Germinal center (tissue), 1 donor: ENCODE data around the gene HTR5A.
"Not testable (repeated sequence)": the region's sequence is repeated elsewhere in the genome, so short reads cannot be mapped to it uniquely, and the experiment has no call there.

Experiments used
- DNase-seq: peaks from one replicate; pipeline ENCODE4 v3.0.0; 2012; ENCODE audit warnings: mixed read lengths, low spot score

Gene HTR5A

DNA sequence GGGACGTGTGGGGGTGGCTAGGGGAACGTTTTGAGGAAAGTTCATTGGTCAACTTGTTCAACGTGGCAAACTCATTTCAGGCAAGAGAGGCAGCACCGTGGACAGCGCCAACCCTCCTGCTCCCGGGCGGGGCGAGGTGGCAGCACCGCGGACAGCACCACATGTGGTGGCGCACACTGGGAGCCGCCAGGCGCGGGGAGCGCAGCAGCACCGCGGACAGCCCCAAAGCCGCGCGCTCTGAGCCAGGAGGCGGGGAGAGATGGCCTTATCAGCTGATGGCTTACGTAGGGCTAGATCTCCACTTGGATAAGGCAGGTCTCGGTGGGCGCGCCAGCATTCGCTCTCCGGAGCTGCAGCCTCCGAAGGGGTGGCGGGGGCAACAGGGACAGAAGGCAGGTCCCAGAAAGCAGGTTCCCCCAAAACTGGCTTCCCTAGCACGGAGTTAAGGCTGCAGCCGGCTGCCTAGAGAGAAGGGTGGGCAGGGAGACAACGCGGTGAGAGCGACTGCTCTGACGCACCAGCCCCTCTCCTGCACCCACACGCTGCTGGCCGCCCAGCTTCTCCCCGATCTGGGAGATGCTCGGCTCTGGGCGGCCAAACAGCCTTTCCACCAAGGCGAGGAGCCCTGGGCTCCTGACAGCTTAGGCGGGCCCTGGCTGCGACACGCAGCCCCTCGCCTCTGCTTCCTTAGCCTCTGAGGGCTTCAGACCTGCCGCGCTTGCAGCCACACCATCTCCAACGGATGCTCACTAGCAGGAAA lies at the start of gene HTR5A:
Gene HTR5A (plus strand): TSS at position 333 of the 760 bp plus-strand sequence. CDS start 576 bp downstream, outside the sequence.
- DNase-seq: peak; percentile 84

DNA sequence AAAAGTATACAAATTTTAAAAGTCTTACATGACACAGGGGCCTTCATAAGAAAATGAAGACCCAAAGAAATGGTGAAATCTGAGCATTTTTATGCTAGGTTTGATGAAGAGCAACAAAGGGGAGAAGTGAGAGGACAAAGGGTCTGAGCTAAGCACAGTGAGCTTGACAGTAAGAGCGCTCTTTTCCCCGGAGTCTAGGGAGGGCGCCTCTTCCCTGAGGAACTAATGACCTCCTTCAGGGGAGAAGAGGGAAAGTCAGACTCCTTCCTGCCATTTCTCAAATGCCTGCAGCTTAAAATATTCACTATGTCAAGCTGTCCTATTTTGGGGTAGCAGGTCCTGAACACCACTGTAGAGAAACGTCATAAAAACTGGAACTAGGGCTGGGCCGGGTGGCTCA lies 49.1 kb upstream of the HTR5A start:
- no peak for DNase-seq

DNA sequence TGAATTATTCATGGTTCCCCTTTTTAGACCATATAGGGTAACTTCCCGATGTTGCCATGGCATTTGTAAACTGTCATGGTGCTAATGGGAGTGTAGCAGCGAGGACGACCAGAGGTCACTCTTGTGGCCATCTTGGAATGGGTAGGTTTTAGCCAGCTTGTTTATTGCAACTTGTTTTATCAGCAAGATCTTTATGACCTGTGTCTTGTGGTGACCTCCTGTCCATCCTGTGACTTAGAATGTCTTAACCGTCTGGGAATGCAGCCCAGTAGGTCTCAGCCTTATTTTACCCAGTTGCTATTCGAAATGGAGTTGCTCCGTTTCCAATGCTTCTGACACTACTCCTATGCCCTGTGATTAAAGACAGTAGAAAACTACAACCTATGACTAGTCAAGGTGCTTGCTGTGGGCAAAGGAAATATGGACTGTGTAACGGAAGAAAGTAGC lies 48.4 kb upstream of the HTR5A start:
- DNase-seq: no peak

DNA sequence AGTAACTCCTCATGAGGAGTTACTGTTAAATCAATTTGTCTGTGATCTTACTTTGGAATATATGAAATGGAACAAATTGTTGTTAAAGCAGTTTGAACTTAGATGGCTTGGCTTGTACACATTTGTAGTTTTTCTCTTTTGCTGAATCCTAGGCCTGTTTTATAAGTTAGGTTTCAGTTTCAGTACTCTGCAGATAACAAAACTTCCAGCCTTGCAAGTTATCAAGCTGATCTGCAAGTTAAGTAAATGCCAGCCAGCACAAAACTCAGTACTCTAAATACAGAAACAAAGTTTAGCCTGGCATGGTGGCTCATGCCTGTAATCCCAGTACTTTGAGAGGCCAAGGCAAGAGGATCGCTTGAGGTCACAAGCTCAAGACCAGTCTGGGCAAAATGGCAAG lies 42.2 kb upstream of the HTR5A start:
- no peak for DNase-seq

DNA sequence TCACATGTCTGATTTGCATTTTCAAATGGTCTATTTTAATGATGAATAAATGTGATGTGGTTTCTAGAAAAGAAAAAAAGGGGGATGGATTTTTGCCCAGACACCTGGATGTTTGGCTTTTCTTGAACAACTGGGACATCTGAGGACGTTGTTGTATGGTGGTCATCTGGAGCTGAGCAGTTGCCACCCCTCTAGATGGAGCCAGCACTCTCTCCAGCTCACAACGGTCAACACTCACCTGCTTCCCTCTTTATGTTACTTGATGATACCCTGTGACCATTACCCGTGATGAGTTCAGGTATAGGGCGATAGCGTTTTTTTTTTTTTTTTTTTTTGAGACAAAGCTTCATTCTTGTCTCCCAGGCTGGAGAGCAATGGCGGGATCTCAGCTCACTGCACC lies 37.1 kb upstream of the HTR5A start:
- DNase-seq: no peak

DNA sequence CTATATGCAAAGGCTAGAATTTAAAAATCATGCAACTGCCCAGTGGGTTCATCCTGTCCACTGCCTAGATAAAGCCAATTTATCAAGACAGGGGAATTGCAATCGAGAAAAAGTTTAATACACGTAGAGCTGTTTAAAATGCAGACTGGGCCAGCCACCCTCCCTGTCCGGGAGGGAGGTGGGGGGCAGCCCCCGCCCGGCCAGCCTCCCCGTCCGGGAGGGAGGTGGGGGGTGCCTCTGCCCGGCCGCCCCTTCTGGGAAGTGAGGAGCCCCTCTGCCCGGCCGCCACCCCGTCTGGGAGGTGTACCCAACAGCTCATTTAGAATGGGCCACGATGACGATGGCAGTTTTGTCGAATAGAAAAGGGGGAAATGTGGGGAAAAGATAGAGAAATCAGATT lies 35.6 kb upstream of the HTR5A start:
- not testable (repeated sequence) for DNase-seq

DNA sequence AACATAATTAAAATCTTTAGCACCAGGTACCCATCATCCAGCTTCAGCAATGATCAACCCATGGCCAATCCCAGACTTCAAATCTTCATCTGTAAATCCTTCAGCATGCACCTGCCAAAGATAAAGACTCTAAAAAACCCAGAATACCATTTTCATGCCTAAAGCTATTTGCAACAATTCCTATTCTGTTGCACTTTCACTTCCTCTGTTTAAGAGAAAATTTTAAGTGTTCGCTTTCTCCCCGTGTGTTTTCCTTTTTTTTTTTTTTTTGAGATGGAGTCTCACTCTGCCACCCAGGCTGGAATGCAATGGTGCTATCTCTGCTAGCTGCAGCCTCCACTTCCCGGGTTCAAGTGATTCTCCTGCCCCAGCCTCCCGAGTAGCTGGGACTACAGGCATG lies 31.8 kb upstream of the HTR5A start:
- no peak for DNase-seq

DNA sequence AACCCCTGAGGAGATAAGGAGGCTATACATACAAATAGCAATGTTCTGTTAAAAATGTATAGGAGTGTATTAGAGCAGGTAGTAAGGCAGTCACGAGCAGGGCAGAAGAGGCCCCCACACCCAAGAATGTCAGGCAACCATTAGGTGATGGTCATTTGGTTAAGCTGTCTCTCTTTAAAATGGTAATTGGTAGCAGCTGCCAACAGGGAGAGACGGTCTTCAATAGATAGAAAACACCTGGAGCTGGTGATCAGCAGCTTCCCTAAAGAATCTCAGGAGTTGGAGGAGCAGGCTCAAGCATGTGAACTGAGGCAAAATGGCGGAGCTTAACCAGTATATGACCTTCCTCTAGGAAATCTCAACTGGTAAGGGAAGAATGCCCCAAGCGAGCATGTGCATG lies 26.4 kb upstream of the HTR5A start:
- DNase-seq: no peak

DNA sequence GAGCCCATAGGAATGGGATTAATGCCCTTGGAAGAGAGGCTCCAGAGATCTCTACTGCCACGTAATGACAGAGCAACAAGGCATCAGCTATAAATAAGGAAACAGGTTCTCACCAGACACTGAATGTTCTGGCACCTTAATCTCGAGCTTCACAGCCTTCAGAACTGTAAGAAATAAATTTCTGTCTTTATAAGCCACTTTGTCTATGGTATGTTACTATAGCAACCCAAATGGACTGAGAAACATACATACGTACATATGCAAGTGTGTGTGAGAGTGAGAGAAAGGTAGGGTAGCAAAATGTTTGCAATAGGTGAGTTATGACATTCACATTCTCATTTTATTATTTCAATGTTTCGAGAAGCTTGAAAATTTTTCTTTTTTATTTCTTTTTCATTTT lies 22.1 kb upstream of the HTR5A start:
- no peak for DNase-seq

DNA sequence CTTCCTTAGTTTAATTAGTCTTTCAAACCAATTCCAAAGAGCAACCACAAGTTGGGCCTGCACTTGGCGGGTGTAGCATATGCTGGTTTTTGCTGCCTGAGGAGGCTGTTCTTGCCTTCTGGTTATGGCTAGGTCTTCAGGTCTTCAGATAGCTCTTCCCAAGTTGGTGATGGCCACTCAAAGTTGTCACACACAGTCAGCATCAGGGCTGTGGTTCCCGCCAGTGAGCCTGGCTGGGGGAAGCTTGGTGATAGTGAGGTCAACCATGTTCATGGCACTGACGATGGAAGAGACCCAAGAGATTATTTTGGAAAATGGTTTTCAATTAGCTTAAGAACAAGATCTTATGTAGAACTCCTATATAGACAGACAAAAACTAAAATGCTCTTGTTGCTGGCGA lies 18.8 kb upstream of the HTR5A start:
- no peak for DNase-seq

DNA sequence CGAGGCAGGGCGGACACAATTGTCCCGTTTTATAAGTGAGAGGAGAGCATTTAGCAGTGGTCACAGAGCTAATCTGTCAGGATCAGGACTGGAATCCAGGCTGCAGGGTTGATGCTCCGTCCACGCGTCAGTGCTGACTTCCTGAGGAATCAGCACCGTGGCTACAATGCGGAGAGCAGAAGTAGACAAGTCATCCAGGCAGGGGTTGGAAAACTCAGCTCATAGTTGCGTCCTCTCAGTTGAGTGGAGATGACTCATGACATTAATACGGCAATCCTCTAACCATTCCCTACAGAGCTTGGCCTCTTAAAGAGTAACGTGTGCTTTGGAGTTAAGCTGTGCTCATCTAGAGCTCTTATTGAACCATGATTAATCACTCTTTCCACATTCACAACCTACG lies 17.1 kb upstream of the HTR5A start:
- DNase-seq: no peak

DNA sequence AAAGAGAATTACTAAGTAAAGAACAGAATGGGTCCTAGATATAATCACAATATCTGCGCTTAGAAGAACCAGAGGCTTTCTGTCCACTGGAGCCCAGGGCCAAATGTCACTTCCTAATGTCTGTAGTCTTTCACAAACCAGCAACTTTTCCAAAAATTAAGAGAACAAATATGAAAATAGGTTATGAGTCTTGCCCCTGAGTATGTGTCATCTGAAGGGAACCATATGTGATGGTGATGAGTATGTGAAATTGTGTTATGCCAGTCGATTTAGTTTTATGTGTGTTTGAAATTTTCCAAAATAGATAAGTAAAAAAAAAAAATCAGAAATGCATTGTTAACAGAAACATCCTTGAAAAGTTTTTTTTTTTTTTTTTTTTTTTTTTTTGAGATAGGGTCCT lies 15.4 kb upstream of the HTR5A start:
- no peak for DNase-seq

DNA sequence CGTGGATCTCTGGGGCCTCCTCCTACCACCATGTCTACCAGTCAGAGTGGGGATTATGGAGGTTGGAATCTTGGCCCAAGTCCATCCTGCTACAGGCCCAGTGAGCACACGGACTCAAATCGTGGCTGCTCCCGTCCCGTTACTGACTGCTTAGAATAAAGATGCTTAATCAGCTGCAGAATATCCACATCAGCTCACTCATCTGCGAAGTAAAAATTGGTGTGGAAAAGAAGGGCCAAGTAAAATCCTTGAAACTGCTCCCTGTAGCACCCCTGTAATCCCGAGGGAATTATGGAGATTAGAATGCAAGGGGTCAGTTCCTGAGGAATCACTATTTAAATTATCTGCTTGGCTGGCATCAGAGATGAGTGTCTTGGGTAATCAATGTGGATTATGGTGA lies 13.0 kb upstream of the HTR5A start:
- DNase-seq: no peak

DNA sequence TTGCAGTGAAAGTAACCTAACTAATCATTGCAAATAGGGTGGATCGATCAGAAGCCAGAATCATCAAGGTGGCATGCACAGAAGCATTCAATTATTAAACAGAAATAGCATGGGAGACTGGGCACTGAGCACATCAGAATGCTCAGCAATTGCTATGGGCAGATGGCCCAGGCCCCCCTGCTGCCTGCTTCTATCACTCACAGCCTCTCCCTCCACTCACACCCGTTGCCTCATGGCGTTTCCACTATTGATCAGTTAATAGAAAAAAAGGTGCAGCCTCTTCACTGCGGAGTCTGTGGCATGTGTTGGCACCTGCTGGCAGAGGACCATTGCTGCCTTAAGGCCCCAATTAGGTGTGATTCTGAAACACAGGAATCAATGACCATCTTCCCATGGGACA lies 11.2 kb upstream of the HTR5A start:
- DNase-seq: no peak

DNA sequence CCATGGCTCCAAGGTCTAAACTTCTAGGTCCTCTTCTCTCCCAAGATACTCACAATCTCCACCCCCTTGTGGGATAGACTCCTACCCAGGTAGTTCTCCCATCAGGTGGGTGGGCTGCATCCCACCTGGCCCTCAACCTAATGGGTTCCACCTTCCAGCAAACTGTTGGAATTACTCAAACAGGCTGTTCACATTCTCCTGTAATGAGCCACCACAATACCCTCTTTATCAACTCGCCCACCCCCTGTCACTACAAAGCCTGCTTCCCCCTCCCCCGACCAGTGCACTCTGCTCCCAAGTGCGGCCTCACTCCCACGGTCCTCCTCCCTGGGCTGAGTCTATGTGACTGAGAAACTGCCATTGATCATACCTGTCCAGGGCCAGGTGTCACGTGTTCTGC lies 10.4 kb upstream of the HTR5A start:
- no peak for DNase-seq

DNA sequence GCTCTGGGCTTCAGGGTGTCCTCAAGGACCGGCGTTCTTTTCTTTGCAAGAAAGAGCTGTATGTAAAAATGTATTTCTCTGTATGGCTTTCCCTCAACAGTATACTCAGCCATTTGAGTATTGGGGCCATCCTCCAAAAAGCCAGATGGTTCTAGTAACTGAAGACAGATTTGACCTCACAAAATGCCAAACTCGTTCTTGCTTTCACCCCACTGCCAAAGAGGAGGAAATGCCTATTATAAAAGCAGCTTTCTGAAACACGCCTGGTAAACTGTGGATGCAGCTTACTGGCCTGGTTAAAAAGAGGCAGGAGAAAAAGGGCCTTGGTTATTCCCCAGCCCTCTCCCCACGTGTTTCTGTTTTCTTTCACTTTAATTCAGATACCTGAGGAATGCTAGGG lies 7.7 kb upstream of the HTR5A start:
- DNase-seq: no peak

DNA sequence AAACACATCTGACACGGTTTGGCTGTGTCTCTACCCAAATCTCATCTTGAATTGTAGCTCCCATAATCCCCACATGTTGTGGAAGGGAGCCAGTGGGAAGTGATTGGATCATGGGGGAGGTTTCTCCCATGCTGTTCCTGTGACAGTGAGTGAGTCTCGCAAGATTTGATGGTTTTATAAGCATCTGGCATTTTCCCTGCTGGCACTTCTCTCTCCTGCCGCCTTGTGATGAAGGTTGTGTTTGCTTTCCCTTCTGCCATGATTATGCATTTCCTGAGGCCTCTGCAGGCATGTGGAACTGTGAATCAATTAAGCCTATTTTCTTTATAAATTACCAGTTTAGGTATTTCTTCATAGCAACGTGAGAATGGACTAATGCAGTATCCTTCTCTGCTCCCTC lies 5.9 kb upstream of the HTR5A start:
- no peak for DNase-seq

DNA sequence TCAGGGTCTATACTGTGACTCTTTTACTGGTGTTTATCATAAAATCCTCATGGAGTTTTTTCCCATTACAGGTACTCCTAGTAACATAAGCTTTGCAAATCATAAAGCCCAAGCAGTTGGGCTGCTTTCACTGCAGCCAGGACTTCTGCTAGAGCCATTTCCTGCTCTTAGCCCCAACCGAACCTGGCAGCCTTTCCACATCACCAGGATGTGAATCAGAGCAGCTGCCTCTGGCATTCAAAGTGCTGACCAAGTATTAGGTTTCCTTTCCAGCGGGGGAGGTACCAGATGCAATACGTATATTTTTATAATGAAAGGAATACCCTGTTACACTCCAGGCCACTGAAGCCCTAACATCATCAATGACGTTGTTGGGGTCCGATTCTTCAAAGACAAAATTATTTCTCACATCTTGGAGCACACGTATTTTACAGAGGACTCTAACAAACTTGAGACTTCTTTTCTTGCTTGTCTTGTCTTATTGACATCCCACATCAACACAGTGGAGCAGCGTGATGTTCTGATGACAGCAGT lies 3.6 kb upstream of the HTR5A start:
- no peak for DNase-seq

DNA sequence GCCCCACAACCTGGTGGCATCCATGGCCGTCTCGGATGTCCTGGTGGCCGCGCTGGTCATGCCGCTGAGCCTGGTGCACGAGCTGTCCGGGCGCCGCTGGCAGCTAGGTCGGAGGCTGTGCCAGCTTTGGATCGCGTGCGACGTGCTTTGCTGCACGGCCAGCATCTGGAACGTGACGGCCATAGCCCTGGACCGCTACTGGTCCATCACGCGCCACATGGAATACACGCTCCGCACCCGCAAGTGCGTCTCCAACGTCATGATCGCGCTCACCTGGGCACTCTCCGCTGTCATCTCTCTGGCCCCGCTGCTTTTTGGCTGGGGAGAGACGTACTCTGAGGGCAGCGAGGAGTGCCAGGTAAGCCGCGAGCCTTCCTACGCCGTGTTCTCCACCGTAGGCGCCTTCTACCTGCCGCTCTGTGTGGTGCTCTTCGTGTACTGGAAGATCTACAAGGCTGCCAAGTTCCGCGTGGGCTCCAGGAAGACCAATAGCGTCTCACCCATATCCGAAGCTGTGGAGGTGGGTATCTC lies 1.1 kb downstream of the HTR5A start:
- DNase-seq: no peak

DNA sequence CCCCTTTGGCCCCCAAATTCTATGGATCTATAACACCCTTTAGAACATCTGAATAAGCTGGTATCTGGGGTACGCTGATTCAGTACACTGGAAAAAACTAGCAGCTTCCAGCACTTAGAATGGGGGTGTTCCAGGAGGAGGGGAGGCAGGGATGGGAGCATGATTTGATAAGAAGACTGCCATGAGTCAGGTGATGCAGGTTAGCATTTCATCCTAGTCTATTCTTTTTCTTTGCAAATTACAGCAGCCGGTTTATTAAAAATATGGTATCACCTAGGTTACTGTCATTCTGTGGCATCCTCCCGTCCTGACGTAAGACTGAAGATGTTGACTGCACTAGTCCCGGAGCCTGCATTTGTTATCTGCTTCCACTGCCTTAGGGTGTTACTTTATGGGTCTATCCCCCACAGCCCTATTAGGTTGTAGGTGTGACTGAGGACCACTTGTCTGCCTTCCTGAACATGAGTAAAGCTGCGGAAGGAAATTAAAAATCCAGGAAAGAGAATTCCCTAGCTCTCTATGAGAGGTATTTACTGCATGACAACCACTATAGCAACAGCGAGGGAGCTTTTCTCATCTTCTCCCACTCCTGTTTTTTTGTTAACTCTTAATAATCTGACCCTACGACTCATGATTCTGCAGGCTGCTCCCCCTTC lies 1.9 kb downstream of the HTR5A start:
- no peak for DNase-seq

DNA sequence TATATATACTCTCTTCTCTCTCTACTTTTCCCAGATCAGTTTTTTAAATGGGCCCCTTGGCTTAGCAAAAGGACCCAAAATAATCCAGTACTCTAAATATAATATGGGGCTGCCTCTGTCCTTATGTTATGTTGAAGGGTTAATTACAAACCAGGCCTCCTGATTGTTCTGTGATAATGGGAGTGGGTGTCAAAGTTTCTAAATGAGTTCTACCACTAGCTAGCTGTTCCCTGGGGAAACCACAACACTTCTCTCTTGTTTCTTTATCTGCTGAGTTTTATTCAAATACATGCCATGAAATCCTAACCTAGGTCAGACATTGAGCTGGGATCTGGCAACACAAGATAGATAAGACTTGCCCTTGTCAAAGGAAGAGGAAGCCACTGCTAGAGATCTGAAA lies 3.8 kb downstream of the HTR5A start:
- no peak for DNase-seq

DNA sequence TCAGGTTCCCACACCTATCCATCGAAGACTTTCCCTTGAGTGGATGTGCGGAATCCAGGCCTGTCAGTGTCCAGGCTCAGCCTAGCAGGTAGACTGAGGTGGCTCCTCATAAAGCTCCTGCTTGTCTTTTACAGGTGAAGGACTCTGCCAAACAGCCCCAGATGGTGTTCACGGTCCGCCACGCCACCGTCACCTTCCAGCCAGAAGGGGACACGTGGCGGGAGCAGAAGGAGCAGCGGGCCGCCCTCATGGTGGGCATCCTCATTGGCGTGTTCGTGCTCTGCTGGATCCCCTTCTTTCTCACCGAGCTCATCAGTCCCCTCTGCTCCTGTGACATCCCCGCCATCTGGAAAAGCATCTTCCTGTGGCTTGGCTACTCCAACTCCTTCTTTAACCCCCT lies 13.9 kb downstream of the HTR5A start:
- DNase-seq: no peak

DNA sequence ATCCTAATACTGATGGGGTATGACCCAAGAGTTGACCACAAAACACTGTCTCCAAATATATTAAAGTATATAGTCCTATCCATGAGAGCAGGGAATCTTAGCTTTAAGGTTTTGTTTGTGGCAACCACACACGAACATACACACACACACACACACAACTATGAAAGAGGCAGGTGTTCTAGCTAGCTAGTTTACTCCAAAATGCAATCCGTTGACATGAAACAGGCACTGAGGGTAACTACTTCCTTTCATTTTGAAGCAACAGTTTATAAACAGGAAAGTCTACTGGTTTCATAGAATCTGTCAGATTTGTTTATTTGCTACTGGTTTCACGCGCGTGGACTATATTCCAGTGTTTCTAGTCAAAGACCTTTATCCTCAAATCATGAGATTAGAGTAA lies 14.8 kb downstream of the HTR5A start:
- DNase-seq: no peak
